ENCODE data around the gene SH3GL1.

Gene SH3GL1

GRCh38 chr19:4365791-4366665, 34.3 kb downstream of the SH3GL1 start:
- TF ChIP-seq TAF1 (IDR thresholded peaks at IDR 0.05; ENCODE audit: borderline replicate concordance, low read depth, low read length) (no peak), POLR2AphosphoS5 (IDR thresholded peaks at IDR 0.05; ENCODE audit: low read depth, low read length) (no peak), POLR2A (IDR thresholded peaks at IDR 0.05; ENCODE audit: low read depth, low read length) (no peak)
- no peak for DNase-seq (ENCODE audit: insufficient read length)
- no peak for FAIRE-seq

DNA sequence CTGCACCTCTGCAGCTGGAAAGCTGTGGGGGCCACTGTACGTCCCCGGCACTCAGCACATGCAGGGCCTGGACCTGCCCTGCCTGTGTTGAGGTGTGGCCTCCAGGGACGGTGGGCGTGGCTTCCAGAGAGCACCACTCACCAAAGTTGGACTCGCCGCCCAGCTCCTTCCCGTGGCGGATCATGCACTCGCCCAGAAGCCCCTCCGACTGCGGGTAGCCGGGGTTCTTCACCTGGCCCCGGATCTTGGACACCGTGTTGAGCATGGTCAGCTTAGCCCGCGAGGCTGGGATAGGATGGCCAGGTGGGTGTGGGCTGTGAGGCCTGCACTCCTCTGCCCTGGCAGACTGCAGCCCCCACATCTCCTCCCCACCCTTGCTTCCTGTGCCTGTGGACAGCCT, 35.0 kb downstream of the SH3GL1 start:
- no peak; the same call in 1 of the 2 replicates for TF ChIP-seq POLR2A (IDR thresholded peaks at IDR 0.05; ENCODE audit: low read depth, low read length)
- no peak for TF ChIP-seq TAF1 (IDR thresholded peaks at IDR 0.05; ENCODE audit: borderline replicate concordance, low read depth, low read length)
- no peak for TF ChIP-seq POLR2AphosphoS5 (IDR thresholded peaks at IDR 0.05; ENCODE audit: low read depth, low read length)
- DNase-seq (ENCODE audit: insufficient read length) (no peak), FAIRE-seq (no peak)

- DNase-seq (ENCODE audit: insufficient read length) (no peak), FAIRE-seq (no peak)
- TF ChIP-seq POLR2AphosphoS5 (IDR thresholded peaks at IDR 0.05; ENCODE audit: low read depth, low read length), result 0 out of 2 replicates have a peak, but pooled peaks have one; percentile 17
- TF ChIP-seq POLR2A (IDR thresholded peaks at IDR 0.05; ENCODE audit: low read depth, low read length), result no peak; the same call in 1 of the 2 replicates
- TF ChIP-seq TAF1 (IDR thresholded peaks at IDR 0.05; ENCODE audit: borderline replicate concordance, low read depth, low read length), result no peak
Measured at GRCh38 chr19:4363571-4364304, 36.6 kb downstream of the SH3GL1 start.

GRCh38 chr19:4362831-4363545, 37.4 kb downstream of the SH3GL1 start:
- FAIRE-seq (no peak), DNase-seq (ENCODE audit: insufficient read length) (no peak)

DNA sequence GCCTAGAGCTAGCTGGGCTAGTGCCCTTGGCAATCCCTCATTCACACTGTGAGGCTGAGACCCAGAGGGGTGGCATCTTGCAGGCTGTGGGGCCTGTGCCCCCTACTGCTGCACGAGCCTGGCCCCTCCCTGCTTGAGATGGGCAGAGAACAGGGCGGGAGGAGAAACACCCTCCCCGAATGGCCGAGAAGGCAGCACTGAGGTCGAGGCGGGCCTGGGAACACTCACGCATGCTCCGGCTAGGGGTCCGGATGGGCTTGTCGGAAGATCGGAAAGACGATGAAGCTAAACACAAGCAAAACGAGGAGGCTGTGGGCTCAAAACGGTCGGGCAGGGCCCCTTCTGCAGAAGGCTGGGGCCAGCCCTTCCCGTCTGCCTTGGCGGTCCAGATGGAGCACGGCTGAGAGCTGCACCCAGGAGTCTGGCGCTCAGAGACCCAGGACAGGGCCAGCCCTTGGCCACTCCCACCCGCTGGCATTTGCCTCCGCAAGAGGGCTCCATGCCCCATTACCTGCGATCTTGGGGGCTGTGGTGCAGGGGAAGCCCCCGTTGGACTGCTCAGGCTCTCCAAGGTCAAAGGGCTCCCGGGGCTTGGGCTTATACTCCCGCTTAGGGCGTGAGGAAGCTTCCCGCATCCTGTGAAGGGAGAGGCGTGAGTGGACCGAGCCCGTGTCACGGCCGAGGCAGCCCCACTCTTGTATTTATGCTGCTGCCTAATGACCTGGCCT, 38.1 kb downstream of the SH3GL1 start:
- no peak for FAIRE-seq
- TF ChIP-seq TAF1 (IDR thresholded peaks at IDR 0.05; ENCODE audit: borderline replicate concordance, low read depth, low read length), result no peak
- TF ChIP-seq POLR2A (IDR thresholded peaks at IDR 0.05; ENCODE audit: low read depth, low read length), result no peak
- no peak for TF ChIP-seq POLR2AphosphoS5 (IDR thresholded peaks at IDR 0.05; ENCODE audit: low read depth, low read length)

More at GRCh38 chr19:4362831-4363545, 37.4 kb downstream of the SH3GL1 start:
- TF ChIP-seq POLR2AphosphoS5 (IDR thresholded peaks at IDR 0.05; ENCODE audit: low read depth, low read length), result no peak
- TF ChIP-seq TAF1 (IDR thresholded peaks at IDR 0.05; ENCODE audit: borderline replicate concordance, low read depth, low read length), result no peak
- TF ChIP-seq POLR2A (IDR thresholded peaks at IDR 0.05; ENCODE audit: low read depth, low read length), result no peak

DNA sequence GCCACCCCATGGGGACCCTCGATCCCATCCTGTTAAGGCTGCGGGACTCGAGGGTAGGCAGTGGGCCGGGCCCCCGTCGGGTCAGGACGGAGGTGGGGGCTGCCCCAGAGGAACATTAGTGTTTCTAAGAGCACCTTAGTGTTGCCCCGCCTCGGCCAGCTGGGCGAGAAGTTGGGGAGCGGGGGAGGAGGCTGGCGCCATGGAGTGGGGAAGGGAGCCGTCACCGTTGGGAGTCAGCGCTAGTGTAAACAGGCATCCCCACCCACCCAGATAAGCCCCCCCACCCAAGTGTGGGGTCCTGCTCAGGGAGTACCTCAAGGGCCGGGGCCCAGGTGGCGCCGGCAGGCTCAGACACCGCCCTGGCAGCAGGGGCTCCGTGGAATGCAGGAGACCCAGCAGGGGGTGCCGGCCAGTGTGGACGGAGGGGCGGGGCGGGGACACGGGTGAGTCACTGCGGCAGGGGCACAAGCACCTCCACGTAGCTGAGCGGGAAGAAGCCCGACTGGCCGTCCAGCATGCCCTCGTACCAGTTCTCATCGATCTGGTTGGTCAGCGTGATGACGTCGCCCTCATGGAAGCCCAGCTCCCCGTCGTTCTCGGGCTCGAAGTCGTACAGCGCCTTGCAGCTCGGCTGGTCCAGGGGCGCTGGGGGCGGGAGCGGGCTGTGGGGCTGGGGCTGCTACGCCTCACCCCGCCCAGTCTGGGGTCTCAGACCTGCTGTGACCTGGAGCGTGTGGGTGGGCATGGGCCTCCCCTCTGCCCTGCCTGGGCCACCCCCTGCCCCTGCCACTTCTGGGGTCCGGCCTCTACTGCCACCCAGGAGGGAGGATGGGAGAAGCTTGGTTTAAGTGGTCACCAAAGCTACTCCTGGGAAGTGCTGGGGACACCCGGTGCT, 38.9 kb downstream of the SH3GL1 start:
- FAIRE-seq (no peak), DNase-seq (ENCODE audit: insufficient read length) (no peak)
- TF ChIP-seq POLR2A (IDR thresholded peaks at IDR 0.05; ENCODE audit: low read depth, low read length) (peak; percentile 2; the same call in 1 of the 2 replicates), TAF1 (IDR thresholded peaks at IDR 0.05; ENCODE audit: borderline replicate concordance, low read depth, low read length) (no peak)

More for the DNA sequence above, 38.1 kb downstream of the SH3GL1 start:
- DNase-seq (ENCODE audit: insufficient read length), result no peak

- TF ChIP-seq POLR2AphosphoS5 (IDR thresholded peaks at IDR 0.05; ENCODE audit: low read depth, low read length) (no peak), TAF1 (IDR thresholded peaks at IDR 0.05; ENCODE audit: borderline replicate concordance, low read depth, low read length) (no peak), POLR2A (IDR thresholded peaks at IDR 0.05; ENCODE audit: low read depth, low read length) (no peak; the same call in 1 of the 2 replicates)
- DNase-seq (ENCODE audit: insufficient read length) (no peak), FAIRE-seq (no peak)
Measured at GRCh38 chr19:4360641-4361151, 39.7 kb downstream of the SH3GL1 start.

- FAIRE-seq (no peak), DNase-seq (ENCODE audit: insufficient read length) (no peak)
- TF ChIP-seq TAF1 (IDR thresholded peaks at IDR 0.05; ENCODE audit: borderline replicate concordance, low read depth, low read length) (no peak), POLR2A (IDR thresholded peaks at IDR 0.05; ENCODE audit: low read depth, low read length) (no peak), POLR2AphosphoS5 (IDR thresholded peaks at IDR 0.05; ENCODE audit: low read depth, low read length) (0 out of 2 replicates have a peak, but pooled peaks have one; percentile 12)
Measured at GRCh38 chr19:4360081-4360569, 40.2 kb downstream of the SH3GL1 start.

DNA sequence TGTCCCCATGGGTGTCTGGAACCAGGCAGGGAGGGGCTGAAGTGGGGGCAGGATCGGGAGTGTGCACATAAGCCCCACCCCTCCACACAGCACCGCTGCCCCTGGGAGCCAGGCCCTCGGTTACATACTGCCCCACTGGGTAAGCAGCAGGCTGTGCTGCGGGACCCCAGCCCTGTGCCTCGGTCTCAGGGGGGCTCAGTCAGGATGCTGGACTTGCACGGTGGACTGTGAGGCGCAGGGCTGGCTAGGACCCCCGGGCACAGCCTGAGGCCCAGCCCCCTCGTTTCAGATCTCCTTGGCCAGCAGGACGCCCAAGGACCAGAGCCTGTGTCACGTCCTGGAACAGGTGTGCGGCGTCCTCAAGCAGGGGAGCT, 40.7 kb downstream of the SH3GL1 start:
- DNase-seq (ENCODE audit: insufficient read length) (no peak), FAIRE-seq (no peak)
- TF ChIP-seq TAF1 (IDR thresholded peaks at IDR 0.05; ENCODE audit: borderline replicate concordance, low read depth, low read length), result no peak
- 0 out of 2 replicates have a peak, but pooled peaks have one; percentile 29 for TF ChIP-seq POLR2AphosphoS5 (IDR thresholded peaks at IDR 0.05; ENCODE audit: low read depth, low read length)
